MM.1S (cell line): Measurements from ENCODE around the gene DBN1.

ENCODE experiments used
- EZH2 ChIP-seq: fragments of 300-600 bp; sonication (generic); optimal IDR thresholded peaks from 2 replicates; pipeline ENCODE3; 2017; ENCODE audit warnings: low read depth, mild to moderate bottlenecking, antibody characterized with exemption, low read length, mixed read lengths
- TF ChIP-seq, protein P1 (sequence below): fragments of 300-600 bp; sonication (generic); IDR thresholded peaks from 2 replicates; pipeline ENCODE4 v1.5.1; 2016; ENCODE audit warnings: antibody characterized with exemption, low read length, mixed read lengths

GRCh38 chr5:177514541-177514940, 41.1 kb upstream of the DBN1 start:
- TF ChIP-seq EZH2 = no peak
- TF ChIP-seq, protein P1, sequence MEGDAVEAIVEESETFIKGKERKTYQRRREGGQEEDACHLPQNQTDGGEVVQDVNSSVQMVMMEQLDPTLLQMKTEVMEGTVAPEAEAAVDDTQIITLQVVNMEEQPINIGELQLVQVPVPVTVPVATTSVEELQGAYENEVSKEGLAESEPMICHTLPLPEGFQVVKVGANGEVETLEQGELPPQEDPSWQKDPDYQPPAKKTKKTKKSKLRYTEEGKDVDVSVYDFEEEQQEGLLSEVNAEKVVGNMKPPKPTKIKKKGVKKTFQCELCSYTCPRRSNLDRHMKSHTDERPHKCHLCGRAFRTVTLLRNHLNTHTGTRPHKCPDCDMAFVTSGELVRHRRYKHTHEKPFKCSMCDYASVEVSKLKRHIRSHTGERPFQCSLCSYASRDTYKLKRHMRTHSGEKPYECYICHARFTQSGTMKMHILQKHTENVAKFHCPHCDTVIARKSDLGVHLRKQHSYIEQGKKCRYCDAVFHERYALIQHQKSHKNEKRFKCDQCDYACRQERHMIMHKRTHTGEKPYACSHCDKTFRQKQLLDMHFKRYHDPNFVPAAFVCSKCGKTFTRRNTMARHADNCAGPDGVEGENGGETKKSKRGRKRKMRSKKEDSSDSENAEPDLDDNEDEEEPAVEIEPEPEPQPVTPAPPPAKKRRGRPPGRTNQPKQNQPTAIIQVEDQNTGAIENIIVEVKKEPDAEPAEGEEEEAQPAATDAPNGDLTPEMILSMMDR = no peak
